ENCODE data around the gene COL28A1.
A peak's percentile ranks its signal among the peaks of the same experiment; 100 is the strongest.

Gene COL28A1

GRCh38 chr7:7516662-7517061 is 19.0 kb downstream of the COL28A1 start:
- H3K4me3 ChIP-seq (ENCODE audit: low read depth in 1 of 2, low read length in 2 of 2): no peak overlapping the region
- no peaks in the 10 kb centered on the region for H3K9me3 ChIP-seq (ENCODE audit: control insufficient read depth in 1 of 2, low read length in 2 of 2)
- H3K27me3 ChIP-seq (ENCODE audit: low read depth, low read length): no peaks in the 10 kb centered on the region
- H3K4me1 ChIP-seq (ENCODE audit: control insufficient read depth in 1 of 2, insufficient read depth in 2 of 2, low read length in 2 of 2): no peaks in the 10 kb centered on the region
- no peaks in the 10 kb centered on the region for H3K36me3 ChIP-seq (ENCODE audit: control insufficient read depth in 1 of 2, insufficient read depth in 2 of 2, low read length in 2 of 2)
- no peak overlapping the region for H3K27ac ChIP-seq (ENCODE audit: low read length)

GRCh38 chr7:7516156-7516555 is 19.5 kb downstream of the COL28A1 start:
- no peaks in the 10 kb centered on the region for H3K4me1 ChIP-seq (ENCODE audit: control insufficient read depth in 1 of 2, insufficient read depth in 2 of 2, low read length in 2 of 2)
- H3K4me3 ChIP-seq (ENCODE audit: low read depth in 1 of 2, low read length in 2 of 2): no peak overlapping the region
- no peaks in the 10 kb centered on the region for H3K27me3 ChIP-seq (ENCODE audit: low read depth, low read length)
- H3K36me3 ChIP-seq (ENCODE audit: control insufficient read depth in 1 of 2, insufficient read depth in 2 of 2, low read length in 2 of 2): no peaks in the 10 kb centered on the region
- no peaks in the 10 kb centered on the region for H3K9me3 ChIP-seq (ENCODE audit: control insufficient read depth in 1 of 2, low read length in 2 of 2)
- no peak overlapping the region for H3K27ac ChIP-seq (ENCODE audit: low read length)

GRCh38 chr7:7512861-7513597 is 22.6 kb downstream of the COL28A1 start:
- H3K27ac ChIP-seq (ENCODE audit: low read length): peak overlapping the region; percentile 43
- no peaks in the 10 kb centered on the region for H3K36me3 ChIP-seq (ENCODE audit: control insufficient read depth in 1 of 2, insufficient read depth in 2 of 2, low read length in 2 of 2)
- no peaks in the 10 kb centered on the region for H3K4me1 ChIP-seq (ENCODE audit: control insufficient read depth in 1 of 2, insufficient read depth in 2 of 2, low read length in 2 of 2)
- H3K9me3 ChIP-seq (ENCODE audit: control insufficient read depth in 1 of 2, low read length in 2 of 2): no peaks in the 10 kb centered on the region
- no peak overlapping the region for H3K4me3 ChIP-seq (ENCODE audit: low read depth in 1 of 2, low read length in 2 of 2)
- H3K27me3 ChIP-seq (ENCODE audit: low read depth, low read length): no peaks in the 10 kb centered on the region

- Histone ChIP-seq H3K9me3 (ENCODE audit: control insufficient read depth in 1 of 2, low read length in 2 of 2) (no peaks in the 10 kb centered on the region), H3K4me3 (ENCODE audit: low read depth in 1 of 2, low read length in 2 of 2) (no peak overlapping the region), H3K4me1 (ENCODE audit: control insufficient read depth in 1 of 2, insufficient read depth in 2 of 2, low read length in 2 of 2) (no peaks in the 10 kb centered on the region), H3K27me3 (ENCODE audit: low read depth, low read length) (no peaks in the 10 kb centered on the region), H3K36me3 (ENCODE audit: control insufficient read depth in 1 of 2, insufficient read depth in 2 of 2, low read length in 2 of 2) (no peaks in the 10 kb centered on the region), H3K27ac (ENCODE audit: low read length) (no peak overlapping the region)
Measured at GRCh38 chr7:7510794-7511193, 24.9 kb downstream of the COL28A1 start.

- Histone ChIP-seq H3K27me3 (ENCODE audit: low read depth, low read length) (no peaks in the 10 kb centered on the region), H3K4me1 (ENCODE audit: control insufficient read depth in 1 of 2, insufficient read depth in 2 of 2, low read length in 2 of 2) (no peaks in the 10 kb centered on the region), H3K4me3 (ENCODE audit: low read depth in 1 of 2, low read length in 2 of 2) (no peak overlapping the region), H3K27ac (ENCODE audit: low read length) (no peak overlapping the region), H3K9me3 (ENCODE audit: control insufficient read depth in 1 of 2, low read length in 2 of 2) (no peaks in the 10 kb centered on the region), H3K36me3 (ENCODE audit: control insufficient read depth in 1 of 2, insufficient read depth in 2 of 2, low read length in 2 of 2) (no peaks in the 10 kb centered on the region)
Measured at GRCh38 chr7:7505915-7506314, 29.8 kb downstream of the COL28A1 start.

GRCh38 chr7:7504910-7505704 is 30.6 kb downstream of the COL28A1 start:
- no peaks in the 10 kb centered on the region for H3K27me3 ChIP-seq (ENCODE audit: low read depth, low read length)
- H3K9me3 ChIP-seq (ENCODE audit: control insufficient read depth in 1 of 2, low read length in 2 of 2): no peaks in the 10 kb centered on the region
- no peak overlapping the region for H3K4me3 ChIP-seq (ENCODE audit: low read depth in 1 of 2, low read length in 2 of 2)
- no peak overlapping the region for H3K27ac ChIP-seq (ENCODE audit: low read length)
- no peaks in the 10 kb centered on the region for H3K36me3 ChIP-seq (ENCODE audit: control insufficient read depth in 1 of 2, insufficient read depth in 2 of 2, low read length in 2 of 2)
- H3K4me1 ChIP-seq (ENCODE audit: control insufficient read depth in 1 of 2, insufficient read depth in 2 of 2, low read length in 2 of 2): no peaks in the 10 kb centered on the region

GRCh38 chr7:7499892-7500291 is 35.8 kb downstream of the COL28A1 start:
- Histone ChIP-seq H3K27ac (ENCODE audit: low read length) (no peak overlapping the region), H3K4me1 (ENCODE audit: control insufficient read depth in 1 of 2, insufficient read depth in 2 of 2, low read length in 2 of 2) (no peaks in the 10 kb centered on the region), H3K36me3 (ENCODE audit: control insufficient read depth in 1 of 2, insufficient read depth in 2 of 2, low read length in 2 of 2) (no peaks in the 10 kb centered on the region), H3K27me3 (ENCODE audit: low read depth, low read length) (no peaks in the 10 kb centered on the region), H3K4me3 (ENCODE audit: low read depth in 1 of 2, low read length in 2 of 2) (no peak overlapping the region), H3K9me3 (ENCODE audit: control insufficient read depth in 1 of 2, low read length in 2 of 2) (no peaks in the 10 kb centered on the region)

GRCh38 chr7:7498856-7499255 is 36.8 kb downstream of the COL28A1 start:
- Histone ChIP-seq H3K27me3 (ENCODE audit: low read depth, low read length) (no peaks in the 10 kb centered on the region), H3K36me3 (ENCODE audit: control insufficient read depth in 1 of 2, insufficient read depth in 2 of 2, low read length in 2 of 2) (no peaks in the 10 kb centered on the region), H3K4me3 (ENCODE audit: low read depth in 1 of 2, low read length in 2 of 2) (no peak overlapping the region), H3K4me1 (ENCODE audit: control insufficient read depth in 1 of 2, insufficient read depth in 2 of 2, low read length in 2 of 2) (no peaks in the 10 kb centered on the region), H3K27ac (ENCODE audit: low read length) (no peak overlapping the region), H3K9me3 (ENCODE audit: control insufficient read depth in 1 of 2, low read length in 2 of 2) (no peaks in the 10 kb centered on the region)

GRCh38 chr7:7496311-7496710 is 39.4 kb downstream of the COL28A1 start:
- H3K4me1 ChIP-seq (ENCODE audit: control insufficient read depth in 1 of 2, insufficient read depth in 2 of 2, low read length in 2 of 2): no peaks in the 10 kb centered on the region
- H3K36me3 ChIP-seq (ENCODE audit: control insufficient read depth in 1 of 2, insufficient read depth in 2 of 2, low read length in 2 of 2): no peaks in the 10 kb centered on the region

GRCh38 chr7:7495171-7495570 is 40.5 kb downstream of the COL28A1 start:
- H3K27ac ChIP-seq (ENCODE audit: low read length): no peak overlapping the region
- no peaks in the 10 kb centered on the region for H3K4me1 ChIP-seq (ENCODE audit: control insufficient read depth in 1 of 2, insufficient read depth in 2 of 2, low read length in 2 of 2)
- H3K36me3 ChIP-seq (ENCODE audit: control insufficient read depth in 1 of 2, insufficient read depth in 2 of 2, low read length in 2 of 2): no peaks in the 10 kb centered on the region
- H3K4me3 ChIP-seq (ENCODE audit: low read depth in 1 of 2, low read length in 2 of 2): no peak overlapping the region
- H3K27me3 ChIP-seq (ENCODE audit: low read depth, low read length): no peaks in the 10 kb centered on the region
- H3K9me3 ChIP-seq (ENCODE audit: control insufficient read depth in 1 of 2, low read length in 2 of 2): no peaks in the 10 kb centered on the region

More at GRCh38 chr7:7496311-7496710, 39.4 kb downstream of the COL28A1 start:
- Histone ChIP-seq H3K27me3 (ENCODE audit: low read depth, low read length) (no peaks in the 10 kb centered on the region), H3K27ac (ENCODE audit: low read length) (no peak overlapping the region), H3K9me3 (ENCODE audit: control insufficient read depth in 1 of 2, low read length in 2 of 2) (no peaks in the 10 kb centered on the region), H3K4me3 (ENCODE audit: low read depth in 1 of 2, low read length in 2 of 2) (no peak overlapping the region)

GRCh38 chr7:7491044-7491443 is 44.6 kb downstream of the COL28A1 start:
- Histone ChIP-seq H3K9me3 (ENCODE audit: control insufficient read depth in 1 of 2, low read length in 2 of 2) (peaks cover 4 to 5% of the 10 kb centered on the region in 2 donors), H3K27me3 (ENCODE audit: low read depth, low read length) (no peaks in the 10 kb centered on the region), H3K27ac (ENCODE audit: low read length) (no peak overlapping the region), H3K4me1 (ENCODE audit: control insufficient read depth in 1 of 2, insufficient read depth in 2 of 2, low read length in 2 of 2) (no peaks in the 10 kb centered on the region), H3K36me3 (ENCODE audit: control insufficient read depth in 1 of 2, insufficient read depth in 2 of 2, low read length in 2 of 2) (peaks cover 0 to 9% of the 10 kb centered on the region in 2 donors), H3K4me3 (ENCODE audit: low read depth in 1 of 2, low read length in 2 of 2) (no peak overlapping the region)
